Gastrocnemius medialis (tissue), 4 donors: ENCODE results near the gene PID1. TPM values are rescaled to one million over a fixed set of nuclear protein-coding genes. Genes with fewer than 3 reads are reported as not detected.
A peak's percentile ranks its signal among the peaks of the same experiment; 100 is the strongest.

Source experiments
- ATAC-seq, 2 donors: fragments of 150-250 bp; one replicate each; pipeline ENCODE4 v1.9.1; 2016
- DNase-seq, 2 donors: peaks; one replicate each; pipeline ENCODE4 v3.0.0-alpha.2; 2019
- H3K27ac ChIP-seq, 4 donors: fragments of 200-600 bp; sonication (generic); 1 replicate in 1 of 4; 2 replicates in 3 of 4; pipeline ENCODE4 v1.5.1; 2016 to 2018; ENCODE audit warnings: mild to moderate bottlenecking in 2 of 4, moderate library complexity in 1 of 4
- H3K27me3 ChIP-seq, 3 donors: fragments of 200-600 bp; sonication (generic) in 2 of 3; 1 replicate in 1 of 3; 2 replicates in 2 of 3; pipeline versions ENCODE4 v1.5.1 to v1.6.0; 2016 to 2019; ENCODE audit warnings: mild to moderate bottlenecking in 1 of 3, moderate library complexity in 1 of 3
- H3K36me3 ChIP-seq, 2 donors: fragments of 200-600 bp; sonication (generic) in 1 of 2; one replicate each; pipeline ENCODE4 v1.5.1; 2017 to 2018
- H3K4me1 ChIP-seq, 2 donors: fragments of 200-600 bp; sonication (generic) in 1 of 2; one replicate each; pipeline ENCODE4 v1.5.1; 2016 to 2017; ENCODE audit warnings: mild to moderate bottlenecking in 2 of 2
- H3K4me3 ChIP-seq, 4 donors: fragments of 200-600 bp; sonication (generic) in 3 of 4; 1 replicate in 1 of 4; 2 replicates in 3 of 4; pipeline ENCODE4 v1.5.1; 2016 to 2019; ENCODE audit warnings: mild to moderate bottlenecking in 2 of 4
- H3K9me3 ChIP-seq, 3 donors: fragments of 200-600 bp; sonication (generic) in 2 of 3; 1 replicate in 1 of 3; 2 replicates in 2 of 3; pipeline ENCODE4 v1.5.1; 2016 to 2019
- CTCF ChIP-seq, 5 experiments: fragments of 450-650 bp in 3 of 5; fragments of 200-600 bp in 2 of 5; sonication (generic) in 2 of 5; IDR thresholded peaks in 4 of 5; conservative IDR thresholded peaks in 1 of 5; 1 replicate in 4 of 5; 2 replicates in 1 of 5; pipeline ENCODE4 v1.5.1; 2016 to 2019; ENCODE audit warnings: antibody characterized with exemption in 5 of 5, mild to moderate bottlenecking in 3 of 5, moderate library complexity in 3 of 5
- POLR2A ChIP-seq, 2 donors: fragments of 450-650 bp; IDR thresholded peaks; one replicate each; pipeline ENCODE4 v1.6.1; 2017; ENCODE audit warnings: antibody characterized with exemption in 2 of 2, mild to moderate bottlenecking in 2 of 2, moderate library complexity in 2 of 2
- in situ Hi-C, 4 donors: fragments of 200-750 bp; cut with MboI; loops; one replicate each; pipeline versions ENCODE4 v1.15.0 to v1.8.0; 2017; ENCODE audit warnings: low sequenced_read_pairs in 4 of 4
- intact Hi-C: fragments of 100-400 bp; cut with DNase I; formaldehyde crosslinking; loops from one replicate; pipeline ENCODE4 v1.15.1; 2023; ENCODE audit warnings: low total_unique reads
- total RNA-seq, 4 donors: library from RNA; depleted of rRNA; stranded (reverse); fragments of >200 nt; gene quantifications; one replicate each; pipeline versions ENCODE4 v1.1.0 to v1.2.3, GENCODE V29; 2016

Gene PID1
- total RNA-seq, 4 donors from 2014 or later, result 11.3 to 24.3 (median 19.5) TPM

GRCh38 chr2:229101314-229101713 is 169.8 kb downstream of the PID1 start:
- DNase-seq (no peak), ATAC-seq (no peak)
- Histone ChIP-seq H3K36me3 (no peaks in the 10 kb centered on the region), H3K27me3 (no peaks in the 10 kb centered on the region), H3K4me3 (no peak overlapping the region), H3K4me1 (peaks cover 0 to 2% of the 10 kb centered on the region in 2 donors), H3K27ac (no peak overlapping the region), H3K9me3 (no peaks in the 10 kb centered on the region)
- in situ Hi-C loops (no loop called here), intact Hi-C loops (no loop called here)
- TF ChIP-seq CTCF (IDR thresholded peaks at IDR 0.05 in 4 of 5, conservative IDR thresholded peaks at IDR 0.05 in 1 of 5) (no peak), POLR2A (IDR thresholded peaks at IDR 0.05) (no peak)

GRCh38 chr2:229099231-229099630 is 171.9 kb downstream of the PID1 start:
- no peak overlapping the region for H3K4me3 ChIP-seq
- H3K27ac ChIP-seq, result no peak overlapping the region
- H3K4me1 ChIP-seq, result no peaks in the 10 kb centered on the region
- intact Hi-C loops (no loop called here), in situ Hi-C loops (no loop called here)
- TF ChIP-seq POLR2A (IDR thresholded peaks at IDR 0.05) (no peak), CTCF (IDR thresholded peaks at IDR 0.05 in 4 of 5, conservative IDR thresholded peaks at IDR 0.05 in 1 of 5) (no peak)
- H3K9me3 ChIP-seq, result no peaks in the 10 kb centered on the region
- no peaks in the 10 kb centered on the region for H3K27me3 ChIP-seq
- no peaks in the 10 kb centered on the region for H3K36me3 ChIP-seq
- no peak for DNase-seq
- no peak for ATAC-seq

- Histone ChIP-seq H3K27ac (no peak overlapping the region), H3K4me3 (no peak overlapping the region), H3K9me3 (no peaks in the 10 kb centered on the region), H3K27me3 (no peaks in the 10 kb centered on the region), H3K4me1 (no peaks in the 10 kb centered on the region), H3K36me3 (no peaks in the 10 kb centered on the region)
- in situ Hi-C loops (no loop called here), intact Hi-C loops (no loop called here)
- ATAC-seq (no peak), DNase-seq (no peak)
- TF ChIP-seq POLR2A (IDR thresholded peaks at IDR 0.05) (no peak), CTCF (IDR thresholded peaks at IDR 0.05 in 4 of 5, conservative IDR thresholded peaks at IDR 0.05 in 1 of 5) (no peak)
Measured at GRCh38 chr2:229098801-229099200, 172.3 kb downstream of the PID1 start.

- Histone ChIP-seq H3K4me3 (no peak overlapping the region), H3K9me3 (no peaks in the 10 kb centered on the region), H3K4me1 (no peaks in the 10 kb centered on the region), H3K27ac (peak overlapping the region in 1 of 4 donors; percentile 47), H3K27me3 (no peaks in the 10 kb centered on the region), H3K36me3 (no peaks in the 10 kb centered on the region)
- peak in 1 of 2 donors; percentile 65 for ATAC-seq
- DNase-seq, result no peak
- intact Hi-C loops (no loop called here), in situ Hi-C loops (no loop called here)
- TF ChIP-seq CTCF (IDR thresholded peaks at IDR 0.05 in 4 of 5, conservative IDR thresholded peaks at IDR 0.05 in 1 of 5), result no peak
- no peak for TF ChIP-seq POLR2A (IDR thresholded peaks at IDR 0.05)
Measured at GRCh38 chr2:229096409-229097066, 174.5 kb downstream of the PID1 start.

GRCh38 chr2:229095472-229095871 is 175.6 kb downstream of the PID1 start:
- intact Hi-C loops, result no loop called here

More at GRCh38 chr2:229095472-229095871, 175.6 kb downstream of the PID1 start:
- ATAC-seq, result no peak
- no peaks in the 10 kb centered on the region for H3K27me3 ChIP-seq
- no peak for DNase-seq
- TF ChIP-seq CTCF (IDR thresholded peaks at IDR 0.05 in 4 of 5, conservative IDR thresholded peaks at IDR 0.05 in 1 of 5) (no peak), POLR2A (IDR thresholded peaks at IDR 0.05) (no peak)
- no peaks in the 10 kb centered on the region for H3K36me3 ChIP-seq
- no peak overlapping the region for H3K4me3 ChIP-seq
- H3K9me3 ChIP-seq, result no peaks in the 10 kb centered on the region
- peaks cover 0 to 3% of the 10 kb centered on the region in 2 donors for H3K4me1 ChIP-seq
- in situ Hi-C loops, result no loop called here
- H3K27ac ChIP-seq, result no peak overlapping the region
